Measurements from ENCODE around the gene TMEM179B. TPM values are rescaled to one million over a fixed set of nuclear protein-coding genes. Genes with fewer than 3 reads are reported as not detected.
"Not testable (repeated sequence)": the region's sequence is repeated elsewhere in the genome, so short reads cannot be mapped to it uniquely, and the experiment has no call there.

TMEM179B gene
- polyA plus RNA-seq, result 10 to 100 TPM; 46.0 to 65.1 (median 48.4) TPM

DNA sequence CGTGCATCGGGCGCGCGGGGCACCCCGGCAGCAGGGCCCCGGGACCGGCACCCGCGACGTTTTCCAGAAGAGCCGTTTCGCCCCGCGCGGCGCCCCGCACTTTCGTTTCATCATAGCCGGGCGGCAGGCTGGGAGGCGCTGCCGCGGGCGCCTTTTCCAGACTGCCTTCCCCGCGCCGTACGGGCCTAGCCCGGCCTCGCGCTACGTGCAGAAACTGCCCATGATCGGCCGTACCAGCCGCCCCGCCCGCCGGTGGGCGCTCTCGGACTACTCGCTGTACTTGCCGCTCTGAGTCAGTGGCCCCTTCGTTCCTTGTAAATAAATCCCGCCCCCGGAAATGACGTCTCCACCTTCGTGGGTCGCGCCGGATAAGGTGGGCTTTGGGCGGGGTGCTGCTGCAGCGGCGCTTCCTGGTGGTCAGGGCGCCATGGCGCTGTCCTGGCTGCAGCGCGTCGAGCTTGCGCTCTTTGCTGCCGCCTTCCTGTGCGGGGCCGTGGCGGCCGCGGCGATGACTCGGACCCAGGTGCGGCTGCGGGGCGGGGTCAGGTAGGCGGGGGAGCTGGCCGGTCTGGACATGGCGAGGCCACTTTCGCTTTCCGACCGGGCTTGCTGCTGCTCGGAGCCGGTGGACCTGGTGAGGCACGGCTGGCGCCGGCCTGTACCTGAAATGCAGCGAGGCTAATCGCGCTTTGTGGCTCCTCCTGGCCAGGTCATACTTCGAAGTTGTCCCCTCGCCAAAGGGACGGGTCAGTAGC lies at the start of gene TMEM179B:
TMEM179B (plus strand) TSS at position 398 of the 755 bp plus-strand sequence; CDS start at position 428, 30 bp downstream.
- peak within 1 kb of the TSS; percentile 58 for H3K27ac ChIP-seq (ENCODE audit: low read depth, low read length)
- WGBS, 3 donors, result 0 to 1% (median 0%) methylated on average over 87 to 88 of the region's 88 CpGs

- no peak overlapping the region for H3K27ac ChIP-seq (ENCODE audit: low read depth, low read length)
Measured at GRCh38 chr11:62747475-62748160, 39.6 kb upstream of the TMEM179B start.

DNA sequence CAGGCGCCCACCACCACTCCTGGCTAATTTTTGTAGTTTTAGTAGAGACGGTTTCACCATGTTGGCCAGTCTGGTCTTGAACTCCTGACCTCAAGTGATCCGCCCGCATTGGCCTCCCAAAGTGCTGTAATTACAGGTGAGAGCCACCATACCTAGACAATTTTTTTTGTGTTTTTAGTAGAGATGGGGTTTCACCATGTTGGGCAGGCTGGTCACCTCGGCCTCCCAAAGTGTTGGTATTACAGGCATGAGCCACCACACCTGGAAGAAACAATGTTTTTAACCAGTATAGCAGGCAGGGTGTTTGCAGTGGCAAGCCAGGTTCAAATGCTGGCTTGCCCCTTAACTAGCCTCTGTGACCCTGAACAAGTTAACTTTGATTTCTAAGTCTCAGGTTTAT lies 37.3 kb upstream of the TMEM179B start:
- H3K27ac ChIP-seq (ENCODE audit: low read depth, low read length), result not testable (repeated sequence)
- WGBS, 3 donors, result 94 to 97% (median 96%) methylated on average over 5 of the region's 5 CpGs

More at GRCh38 chr11:62747475-62748160, 39.6 kb upstream of the TMEM179B start:
- WGBS, 3 donors, result 66 to 90% (median 87%) methylated on average over 9 of the region's 9 CpGs

DNA sequence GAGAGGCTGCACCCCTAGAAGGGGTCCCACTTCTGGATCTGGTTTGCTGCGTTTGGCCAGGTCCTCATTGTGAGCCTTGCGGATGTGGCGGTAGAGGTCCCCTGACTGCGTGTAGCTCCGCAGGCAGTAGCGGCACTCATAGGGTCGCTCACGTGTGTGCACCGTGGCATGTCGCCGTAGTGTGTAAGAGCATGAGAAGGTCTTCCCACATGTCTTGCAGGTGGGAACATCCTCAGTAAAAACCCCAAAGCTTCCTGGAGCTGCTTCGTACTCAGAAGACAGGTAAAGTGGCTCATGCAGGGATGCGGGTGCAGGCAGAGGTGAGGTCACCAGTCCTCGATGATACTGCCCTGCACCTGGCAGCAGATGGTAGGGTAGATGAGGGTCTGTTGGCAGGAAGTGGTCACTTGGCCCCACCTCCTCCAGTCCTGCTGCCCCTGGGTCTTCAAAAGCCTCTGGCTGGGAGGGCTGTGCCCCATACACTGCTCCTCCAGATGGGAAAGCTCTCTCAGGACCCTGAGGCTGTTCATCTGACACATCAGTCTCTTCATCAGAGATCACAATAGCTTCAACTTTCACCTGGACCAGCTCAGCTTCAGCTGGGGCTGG lies 34.9 kb upstream of the TMEM179B start:
- no peak overlapping the region for H3K27ac ChIP-seq (ENCODE audit: low read depth, low read length)
- WGBS, 3 donors, result 95 to 97% (median 97%) methylated on average over 14 of the region's 14 CpGs

- WGBS, 3 donors, result 62 to 75% (median 73%) methylated on average over 15 of the region's 15 CpGs
- no peak overlapping the region for H3K27ac ChIP-seq (ENCODE audit: low read depth, low read length)
Measured at GRCh38 chr11:62752994-62753735, 34.0 kb upstream of the TMEM179B start.

DNA sequence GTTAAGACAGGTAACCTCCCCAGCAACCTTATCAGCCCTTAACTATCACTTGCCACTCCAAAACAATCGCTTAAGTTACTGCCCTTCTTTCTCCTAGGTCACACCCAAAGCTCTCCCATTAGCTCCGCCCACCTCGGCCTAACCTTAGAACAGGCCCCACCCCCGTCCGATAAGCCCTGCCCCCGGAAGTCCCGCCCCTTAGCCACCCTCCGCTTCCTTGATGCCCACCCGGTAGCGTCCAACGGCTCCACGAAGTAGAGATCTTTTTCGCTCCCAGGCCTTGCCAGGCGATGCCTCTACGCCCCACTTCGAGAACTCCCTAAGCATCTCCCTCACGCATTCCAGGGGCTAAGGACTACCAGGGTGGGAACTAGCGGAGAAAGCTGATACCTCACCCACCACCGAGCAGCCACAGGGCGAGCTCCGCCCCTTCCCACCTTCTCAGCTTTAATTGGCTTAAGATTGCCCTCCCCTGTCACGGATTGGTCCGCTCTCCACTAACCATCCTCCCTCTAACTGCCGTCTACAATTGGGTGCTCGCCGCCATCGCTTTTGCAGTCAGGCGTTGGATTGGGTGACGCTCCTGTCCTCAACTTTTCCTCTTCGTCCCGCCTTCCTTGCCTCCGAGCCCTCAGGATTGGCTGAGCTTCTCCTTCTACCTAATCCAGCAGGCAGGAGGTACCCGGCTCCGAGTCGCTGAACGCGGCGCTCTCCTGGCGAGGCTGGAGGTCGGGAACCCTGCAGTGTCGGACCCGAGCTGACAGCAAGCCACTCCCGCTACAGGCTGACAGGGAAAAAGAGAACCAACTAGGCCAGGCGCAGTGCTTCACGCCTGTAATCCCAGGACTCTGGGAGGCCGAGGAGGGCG lies 33.2 kb upstream of the TMEM179B start, which contains the start of gene ZBTB3:
ZBTB3 (minus strand) TSS at position 425 of the 868 bp plus-strand sequence. CDS start 496 bp downstream, outside the sequence.
- peak within 1 kb of the TSS; percentile 12 for H3K27ac ChIP-seq (ENCODE audit: low read depth, low read length)
- 0 to 1% (median 1%) methylated on average over 45 to 47 of the region's 47 CpGs for WGBS, 3 donors

DNA sequence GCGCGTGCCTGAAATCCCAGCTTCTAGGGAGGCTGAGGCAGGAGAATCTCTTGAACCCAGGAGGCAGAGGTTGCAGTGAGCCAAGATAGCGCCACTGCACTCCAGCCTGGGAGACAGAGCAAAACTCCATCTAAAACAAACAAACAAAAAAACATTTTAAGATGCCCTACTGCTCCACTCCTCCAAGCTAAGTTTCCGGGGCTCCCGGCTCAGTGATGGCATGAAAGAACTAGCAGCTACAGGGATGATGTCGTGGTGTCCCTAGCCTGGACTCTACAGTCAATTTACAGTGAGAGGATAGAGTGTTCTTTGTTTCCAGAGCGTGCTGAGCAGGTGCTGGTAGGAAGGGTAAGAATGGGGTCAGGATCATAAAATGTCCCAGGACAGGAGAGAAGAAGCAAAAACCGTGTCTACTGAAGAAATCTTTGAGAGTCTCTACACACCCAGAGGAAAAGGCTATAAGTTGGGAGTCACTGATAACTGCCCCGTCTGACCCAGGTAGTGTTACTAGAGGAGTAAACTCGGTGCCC lies 32.1 kb upstream of the TMEM179B start:
- H3K27ac ChIP-seq (ENCODE audit: low read depth, low read length), result no peak overlapping the region
- 73 to 87% (median 85%) methylated on average over 10 of the region's 10 CpGs for WGBS, 3 donors

GRCh38 chr11:62757846-62758788 lies 29.1 kb upstream of the TMEM179B start:
- WGBS, 3 donors, result 63 to 71% (median 67%) methylated on average over 9 of the region's 9 CpGs
- H3K27ac ChIP-seq (ENCODE audit: low read depth, low read length), result no peak overlapping the region

DNA sequence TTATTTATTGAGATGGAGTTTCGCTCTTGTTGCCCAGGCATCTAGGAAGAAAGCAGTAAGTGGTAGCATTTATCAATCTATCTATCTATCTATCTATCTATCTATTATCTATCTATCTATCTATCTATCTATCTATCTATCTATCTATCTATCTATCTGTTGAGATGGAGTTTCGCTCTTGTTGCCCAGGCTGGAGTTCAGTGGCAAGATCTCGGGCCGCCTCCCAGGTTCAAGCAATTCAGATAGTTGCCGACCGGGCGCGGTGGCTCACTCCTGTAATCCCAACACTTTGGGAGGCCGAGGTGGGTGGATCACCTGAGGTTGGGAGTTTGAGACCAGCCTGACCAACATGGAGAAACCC lies 26.4 kb upstream of the TMEM179B start:
- WGBS, 3 donors, result 32 to 41% (median 38%) methylated on average over 9 of the region's 9 CpGs

GRCh38 chr11:62770778-62771143 lies 16.4 kb upstream of the TMEM179B start:
- WGBS, 3 donors, result 1 to 2% (median 1%) methylated on average over 18 of the region's 18 CpGs
- H3K27ac ChIP-seq (ENCODE audit: low read depth, low read length), result no peak overlapping the region

More for the DNA sequence above, 26.4 kb upstream of the TMEM179B start:
- not testable (repeated sequence) for H3K27ac ChIP-seq (ENCODE audit: low read depth, low read length)

DNA sequence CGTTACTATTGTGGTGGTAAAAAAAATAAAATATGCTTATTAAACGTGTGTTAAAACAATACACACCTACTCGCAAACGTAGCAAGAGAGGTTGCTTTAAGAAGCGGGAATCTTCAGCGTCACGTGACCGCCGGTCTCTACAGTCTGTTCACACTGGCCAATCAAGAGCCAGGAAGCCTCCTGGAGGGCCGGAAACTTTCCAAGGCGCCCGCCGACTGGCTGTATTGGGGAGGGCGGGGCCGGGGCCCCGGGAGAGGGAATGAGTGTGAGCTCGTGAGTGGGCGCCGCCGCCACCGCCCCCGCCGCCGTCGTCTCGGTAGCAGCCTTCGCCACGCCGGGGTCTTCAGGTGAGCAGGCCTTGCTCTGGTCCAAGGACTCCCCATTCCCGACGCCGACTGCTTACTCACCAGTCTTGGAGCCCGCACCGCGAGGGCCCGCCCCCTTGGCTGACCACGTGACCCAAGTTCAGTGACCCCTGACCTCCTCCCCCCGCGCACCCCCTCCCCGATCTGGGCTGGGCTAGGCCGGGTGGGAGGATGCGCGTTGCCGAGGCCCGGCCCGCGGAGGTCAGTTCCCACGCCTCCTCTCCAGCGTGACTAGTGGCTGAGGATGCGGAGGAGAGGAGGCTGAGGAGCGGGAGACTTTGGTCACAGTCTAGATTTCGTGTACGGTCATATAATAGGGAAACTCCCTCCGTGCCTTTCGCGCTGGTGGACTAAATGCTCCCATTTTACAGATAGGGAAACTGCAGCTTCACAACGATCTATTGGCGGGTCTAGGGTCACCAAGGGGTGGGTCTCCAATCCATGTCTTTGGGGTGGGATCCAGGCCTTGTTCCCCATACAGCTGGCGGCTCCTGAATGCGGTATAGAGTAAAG lies 15.8 kb upstream of the TMEM179B start, which contains the start of gene TAF6L:
TAF6L (plus strand) TSS at position 253 of the 878 bp plus-strand sequence. CDS start 4,388 bp downstream, outside the sequence.
- H3K27ac ChIP-seq (ENCODE audit: low read depth, low read length), result peak within 1 kb of the TSS; percentile 74
- WGBS, 3 donors, result 2 to 3% (median 2%) methylated on average over 55 to 60 of the region's 60 CpGs

DNA sequence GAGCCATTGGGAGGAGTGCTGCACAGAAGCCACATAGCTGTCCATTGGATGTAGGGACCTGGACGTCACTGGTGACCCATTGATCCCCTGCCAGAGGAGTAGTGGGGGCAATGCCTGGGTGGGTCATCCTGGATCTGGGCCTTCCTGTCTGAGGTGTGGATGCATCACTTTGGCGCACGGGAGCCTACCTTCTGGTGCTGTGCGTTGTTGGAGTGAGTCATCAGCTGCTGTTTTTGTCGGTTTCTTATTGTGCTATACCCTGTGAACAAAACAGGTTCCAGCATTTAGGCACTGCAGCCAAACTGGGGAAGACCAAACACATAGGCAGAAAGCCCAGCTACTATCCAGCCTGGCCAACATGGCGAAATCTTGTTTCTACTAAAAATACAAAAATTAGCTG lies 12.8 kb upstream of the TMEM179B start:
- H3K27ac ChIP-seq (ENCODE audit: low read depth, low read length), result no peak overlapping the region
- 86 to 91% (median 89%) methylated on average over 6 of the region's 6 CpGs for WGBS, 3 donors

GRCh38 chr11:62775646-62776045 lies 11.6 kb upstream of the TMEM179B start:
- H3K27ac ChIP-seq (ENCODE audit: low read depth, low read length), result no peak overlapping the region
- 93 to 94% (median 93%) methylated on average over 17 of the region's 17 CpGs for WGBS, 3 donors

DNA sequence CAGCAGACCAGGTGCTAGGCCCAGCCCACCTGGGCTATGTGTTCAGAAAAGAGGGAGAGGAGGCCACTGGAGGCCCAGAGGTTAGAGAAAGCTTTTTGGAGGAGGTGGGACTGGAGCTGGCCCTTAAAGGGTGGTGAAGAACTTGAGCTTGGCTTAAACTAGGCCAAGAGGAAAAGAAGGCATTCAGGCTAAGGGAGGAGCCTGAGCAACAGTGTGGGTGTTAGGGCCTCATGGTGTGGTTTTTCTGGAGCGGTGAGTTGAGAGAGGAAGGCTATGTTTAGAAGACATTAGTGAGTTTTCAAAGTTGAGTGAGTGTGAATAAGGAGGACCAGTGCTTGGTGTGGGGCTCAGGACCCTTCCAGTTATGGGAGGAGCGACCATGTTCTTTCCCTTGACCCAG lies 9.8 kb upstream of the TMEM179B start:
- WGBS, 3 donors, result 86 to 97% (median 93%) methylated on average over 2 of the region's 2 CpGs
- no peak overlapping the region for H3K27ac ChIP-seq (ENCODE audit: low read depth, low read length)

- no peak overlapping the region for H3K27ac ChIP-seq (ENCODE audit: low read depth, low read length)
- WGBS, 3 donors, result 94 to 96% (median 95%) methylated on average over 3 of the region's 3 CpGs
Measured at GRCh38 chr11:62778441-62778840, 8.8 kb upstream of the TMEM179B start.
